Measurements from ENCODE around the gene QSOX1. TPM values are rescaled to one million over a fixed set of nuclear protein-coding genes. Genes with fewer than 3 reads are reported as not detected.

QSOX1 gene
- total RNA-seq, 4 donors from 2014 or later = 34.9 to 72.3 (median 51.5) TPM

Other genes with a start within 250 kb of the QSOX1 start
- gene CEP350, start 200.1 kb upstream of the QSOX1 start, total RNA-seq = 100 to 1,000 TPM in 1 of 4 donors, 10 to 100 TPM in 3; 86.0 to 196 (median 87.8) TPM
- 1 to 10 TPM in 1 of 4 donors, under 1 TPM in 3; 0.28 to 1.1 (median 0.68) TPM for gene LHX4, start 75.4 kb downstream of the QSOX1 start, total RNA-seq

All from Peyer's patch (tissue), 4 donors.